ENCODE results near the gene ATG4D. TPM values are rescaled to one million over a fixed set of nuclear protein-coding genes. Genes with fewer than 3 reads are reported as not detected.

The ATG4D gene
- total RNA-seq, 2 experiments from 2014 or later, result 29.6 to 46.8 TPM

DNA sequence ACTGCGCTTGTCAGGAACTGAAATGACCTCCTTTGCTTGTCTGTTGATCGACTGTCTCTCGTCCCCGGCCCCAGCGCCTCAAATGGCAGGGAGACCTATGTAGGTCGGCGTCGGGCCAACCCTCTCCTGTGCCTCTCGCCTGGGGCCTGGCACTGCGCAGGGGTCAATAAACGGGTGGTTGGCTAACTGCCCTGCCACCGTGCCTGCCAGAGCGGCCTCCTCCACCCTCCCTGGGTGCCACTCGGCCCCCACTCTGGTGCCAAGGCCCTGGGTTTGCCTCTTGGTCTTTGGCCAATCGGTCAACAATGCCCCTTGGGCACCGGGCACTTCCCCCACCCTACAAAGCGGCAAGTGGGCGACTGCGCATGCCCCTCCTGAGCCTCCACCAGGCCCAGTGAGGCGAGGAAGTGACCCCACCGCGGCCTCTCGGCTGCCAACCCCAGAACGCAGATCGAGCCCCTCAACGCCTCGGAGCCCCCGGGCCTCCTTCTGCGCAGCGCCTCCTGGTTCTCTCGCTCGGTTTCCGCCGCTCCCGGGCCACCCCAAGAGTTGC, 41.7 kb upstream of the ATG4D start:
- peaks cover 17% of the 10 kb centered on the region for H3K4me1 ChIP-seq (ENCODE audit: insufficient read depth, low read length, poor library complexity, severe bottlenecking)
- H3K36me3 ChIP-seq (ENCODE audit: insufficient read depth, low read length), result peaks cover 37% of the 10 kb centered on the region
- TF ChIP-seq EZH2phosphoT487 (IDR thresholded peaks at IDR 0.05; ENCODE audit: borderline replicate concordance, low read depth, low read length), result no peak
- TF ChIP-seq, protein P1, sequence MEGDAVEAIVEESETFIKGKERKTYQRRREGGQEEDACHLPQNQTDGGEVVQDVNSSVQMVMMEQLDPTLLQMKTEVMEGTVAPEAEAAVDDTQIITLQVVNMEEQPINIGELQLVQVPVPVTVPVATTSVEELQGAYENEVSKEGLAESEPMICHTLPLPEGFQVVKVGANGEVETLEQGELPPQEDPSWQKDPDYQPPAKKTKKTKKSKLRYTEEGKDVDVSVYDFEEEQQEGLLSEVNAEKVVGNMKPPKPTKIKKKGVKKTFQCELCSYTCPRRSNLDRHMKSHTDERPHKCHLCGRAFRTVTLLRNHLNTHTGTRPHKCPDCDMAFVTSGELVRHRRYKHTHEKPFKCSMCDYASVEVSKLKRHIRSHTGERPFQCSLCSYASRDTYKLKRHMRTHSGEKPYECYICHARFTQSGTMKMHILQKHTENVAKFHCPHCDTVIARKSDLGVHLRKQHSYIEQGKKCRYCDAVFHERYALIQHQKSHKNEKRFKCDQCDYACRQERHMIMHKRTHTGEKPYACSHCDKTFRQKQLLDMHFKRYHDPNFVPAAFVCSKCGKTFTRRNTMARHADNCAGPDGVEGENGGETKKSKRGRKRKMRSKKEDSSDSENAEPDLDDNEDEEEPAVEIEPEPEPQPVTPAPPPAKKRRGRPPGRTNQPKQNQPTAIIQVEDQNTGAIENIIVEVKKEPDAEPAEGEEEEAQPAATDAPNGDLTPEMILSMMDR (conservative IDR thresholded peaks at IDR 0.05; ENCODE audit: low read length), result no peak
- H3K27ac ChIP-seq (ENCODE audit: low read depth, low read length, poor library complexity, severe bottlenecking), result peak overlapping the region; percentile 75
- H3K4me3 ChIP-seq (ENCODE audit: low read depth, low read length, poor library complexity, severe bottlenecking), result peak overlapping the region; percentile 86
- ChIA-PET POLR2A (no interaction called here), CTCF (ENCODE audit: unreplicated experiment) (no interaction called here)
- peak; percentile 59 for DNase-seq (ENCODE audit: low spot score)
- H3K4me2 ChIP-seq (ENCODE audit: low read length), result peak overlapping the region; percentile 85
- intact Hi-C loops (cut with micrococcal nuclease; ENCODE audit: unreplicated experiment), result loop anchor here (1.0 to 5.0 kb wide), 2 partner anchors 67 to 95 kb away; no protein-coding TSS in a partner anchor
- peak overlapping the region; percentile 16 for H2AFZ ChIP-seq (ENCODE audit: low read length)
- no peaks in the 10 kb centered on the region for H3K9me2 ChIP-seq (ENCODE audit: insufficient read depth, low read length)
- peaks cover 51% of the 10 kb centered on the region for H3K79me2 ChIP-seq (ENCODE audit: insufficient read depth, low read depth, low read length)
- H3K9me3 ChIP-seq (ENCODE audit: low read length), result no peaks in the 10 kb centered on the region
- BruUV-seq (replicated peaks), result TSS peak; percentile 41
- no peaks in the 10 kb centered on the region for H4K20me1 ChIP-seq (ENCODE audit: insufficient read depth, low read length)

DNA sequence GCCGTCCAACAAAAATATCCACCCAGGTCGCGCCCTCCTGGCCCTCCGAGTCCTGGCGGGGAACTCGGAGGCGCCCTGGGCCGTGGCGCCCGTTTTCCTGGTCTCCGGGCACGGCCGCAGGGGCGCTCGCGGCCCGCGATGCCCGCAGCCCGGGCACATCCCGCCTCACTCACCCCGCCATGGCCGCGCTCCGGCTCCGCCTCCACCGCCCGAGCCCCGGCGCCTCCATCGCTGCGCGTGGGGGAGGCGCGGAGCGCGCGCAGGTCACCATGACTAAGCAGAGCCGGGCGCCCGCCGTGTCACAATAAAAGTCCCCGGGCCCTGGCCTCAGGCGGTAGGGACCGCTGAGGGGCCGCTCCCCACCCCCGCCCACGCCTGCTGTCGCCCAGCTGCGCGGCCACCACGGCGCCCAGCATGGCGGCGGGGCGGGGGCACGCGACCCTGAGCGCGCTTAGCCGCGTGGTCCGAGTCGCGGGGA, 41.1 kb upstream of the ATG4D start:
- ChIA-PET CTCF (ENCODE audit: unreplicated experiment) (no interaction called here), POLR2A (no interaction called here)
- TF ChIP-seq, protein P1 (conservative IDR thresholded peaks at IDR 0.05; ENCODE audit: low read length), result 0 out of 2 replicates have a peak, but pooled peaks have one; percentile 5
- TF ChIP-seq EZH2phosphoT487 (IDR thresholded peaks at IDR 0.05; ENCODE audit: borderline replicate concordance, low read depth, low read length), result no peak
- H3K9me2 ChIP-seq (ENCODE audit: insufficient read depth, low read length), result no peaks in the 10 kb centered on the region
- no peaks in the 10 kb centered on the region for H3K9me3 ChIP-seq (ENCODE audit: low read length)
- H4K20me1 ChIP-seq (ENCODE audit: insufficient read depth, low read length), result no peaks in the 10 kb centered on the region
- H3K4me1 ChIP-seq (ENCODE audit: insufficient read depth, low read length, poor library complexity, severe bottlenecking), result peaks cover 17% of the 10 kb centered on the region
- peak overlapping the region; percentile 75 for H3K27ac ChIP-seq (ENCODE audit: low read depth, low read length, poor library complexity, severe bottlenecking)
- intact Hi-C loops (cut with micrococcal nuclease; ENCODE audit: unreplicated experiment), result loop anchor here (1.0 to 5.0 kb wide), 2 partner anchors 67 to 95 kb away; no protein-coding TSS in a partner anchor
- peak; percentile 96 for DNase-seq (ENCODE audit: low spot score)
- BruUV-seq (replicated peaks), result no TSS peak
- H3K36me3 ChIP-seq (ENCODE audit: insufficient read depth, low read length), result peaks cover 32% of the 10 kb centered on the region
- peak overlapping the region; percentile 84 for H2AFZ ChIP-seq (ENCODE audit: low read length)
- peak overlapping the region; percentile 85 for H3K4me2 ChIP-seq (ENCODE audit: low read length)
- peak overlapping the region; percentile 86 for H3K4me3 ChIP-seq (ENCODE audit: low read depth, low read length, poor library complexity, severe bottlenecking)
- peaks cover 46% of the 10 kb centered on the region for H3K79me2 ChIP-seq (ENCODE audit: insufficient read depth, low read depth, low read length)

All from OCI-LY7 (cell line).